ENCODE measurements around the gene QPCT.
A peak's percentile ranks its signal among the peaks of the same experiment; 100 is the strongest.

QPCT gene

GRCh38 chr2:37319754-37320609 lies 24.4 kb upstream of the QPCT start:
- H3K4me3 ChIP-seq (ENCODE audit: low read depth, low read length) = no peak overlapping the region
- no peak for TF ChIP-seq CTCF (IDR thresholded peaks at IDR 0.05; ENCODE audit: borderline replicate concordance, insufficient read depth, low read depth, low read length)

GRCh38 chr2:37321029-37321682 lies 23.3 kb upstream of the QPCT start:
- no peak overlapping the region for H3K4me3 ChIP-seq (ENCODE audit: low read depth, low read length)
- TF ChIP-seq CTCF (IDR thresholded peaks at IDR 0.05; ENCODE audit: borderline replicate concordance, insufficient read depth, low read depth, low read length) = no peak

- TF ChIP-seq CTCF (IDR thresholded peaks at IDR 0.05; ENCODE audit: borderline replicate concordance, insufficient read depth, low read depth, low read length) = no peak
- H3K4me3 ChIP-seq (ENCODE audit: low read depth, low read length) = no peak overlapping the region
Observed at GRCh38 chr2:37322368-37322767, 22.1 kb upstream of the QPCT start.

GRCh38 chr2:37323176-37323780 lies 21.2 kb upstream of the QPCT start:
- H3K4me3 ChIP-seq (ENCODE audit: low read depth, low read length) = peak overlapping the region; percentile 84
- TF ChIP-seq CTCF (IDR thresholded peaks at IDR 0.05; ENCODE audit: borderline replicate concordance, insufficient read depth, low read depth, low read length) = no peak

GRCh38 chr2:37323781-37324535 lies 20.5 kb upstream of the QPCT start:
- H3K4me3 ChIP-seq (ENCODE audit: low read depth, low read length) = peak overlapping the region; percentile 84
- no peak for TF ChIP-seq CTCF (IDR thresholded peaks at IDR 0.05; ENCODE audit: borderline replicate concordance, insufficient read depth, low read depth, low read length)

GRCh38 chr2:37324536-37324785 lies 20.0 kb upstream of the QPCT start:
- H3K4me3 ChIP-seq (ENCODE audit: low read depth, low read length) = peak overlapping the region; percentile 84
- TF ChIP-seq CTCF (IDR thresholded peaks at IDR 0.05; ENCODE audit: borderline replicate concordance, insufficient read depth, low read depth, low read length) = no peak

Measured in GM12875 (cell line).